HG03159 (cell line): Measurements from ENCODE around the gene AATK.

Experiments
- ATAC-seq: cut with Tn5 transposase; IDR thresholded peaks from one replicate; pipeline ENCODE4 v1.9.1; 2021; ENCODE audit warnings: mild to moderate bottlenecking, moderate library complexity; ENCODE audit not compliant: unreplicated experiment

The AATK gene

DNA sequence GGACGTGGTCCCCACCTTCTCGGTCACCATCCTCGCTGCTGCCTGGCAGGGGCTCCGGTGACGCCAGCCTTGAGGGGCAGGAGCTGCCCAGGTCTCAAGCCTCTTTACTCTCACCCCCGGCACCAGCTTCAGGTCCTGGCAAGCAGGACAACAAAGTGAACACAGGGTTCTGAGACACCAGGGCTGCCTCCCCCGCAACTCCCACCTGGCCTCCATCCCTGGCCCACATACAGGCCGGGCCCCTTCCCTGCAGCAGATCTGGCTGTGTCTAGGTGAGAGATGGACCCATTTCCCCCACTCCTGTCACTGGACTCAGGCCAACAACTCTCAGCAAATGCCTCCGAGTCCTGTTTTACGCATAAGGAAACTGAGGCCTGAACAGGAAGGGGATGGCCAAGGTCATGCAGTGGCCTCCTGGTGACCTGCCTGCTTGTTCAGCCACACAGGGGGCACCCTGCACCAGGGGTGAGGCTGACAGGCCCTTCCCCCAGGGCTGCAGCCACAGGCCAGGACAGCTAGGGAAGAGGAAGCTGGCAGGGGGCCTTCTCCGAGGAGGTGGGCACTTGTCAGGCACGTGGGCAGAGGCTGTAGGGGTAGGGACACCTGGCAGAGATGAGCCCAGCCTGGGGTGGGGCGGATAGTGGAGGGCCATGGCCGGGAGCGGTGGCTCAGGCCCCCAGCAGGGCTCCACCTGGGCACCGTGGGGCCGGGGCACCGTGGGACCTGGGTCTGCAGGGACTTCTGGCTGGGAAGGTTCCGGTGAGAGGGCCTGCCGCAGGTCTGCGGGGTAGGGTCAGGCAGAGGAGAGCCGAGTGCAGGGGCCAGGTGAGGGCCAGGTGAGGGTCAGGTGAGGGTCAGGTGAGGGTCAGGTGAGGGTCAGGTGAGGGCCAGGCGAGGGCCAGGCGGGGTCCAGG lies 47.5 kb downstream of the AATK start:
- ATAC-seq: no peak

DNA sequence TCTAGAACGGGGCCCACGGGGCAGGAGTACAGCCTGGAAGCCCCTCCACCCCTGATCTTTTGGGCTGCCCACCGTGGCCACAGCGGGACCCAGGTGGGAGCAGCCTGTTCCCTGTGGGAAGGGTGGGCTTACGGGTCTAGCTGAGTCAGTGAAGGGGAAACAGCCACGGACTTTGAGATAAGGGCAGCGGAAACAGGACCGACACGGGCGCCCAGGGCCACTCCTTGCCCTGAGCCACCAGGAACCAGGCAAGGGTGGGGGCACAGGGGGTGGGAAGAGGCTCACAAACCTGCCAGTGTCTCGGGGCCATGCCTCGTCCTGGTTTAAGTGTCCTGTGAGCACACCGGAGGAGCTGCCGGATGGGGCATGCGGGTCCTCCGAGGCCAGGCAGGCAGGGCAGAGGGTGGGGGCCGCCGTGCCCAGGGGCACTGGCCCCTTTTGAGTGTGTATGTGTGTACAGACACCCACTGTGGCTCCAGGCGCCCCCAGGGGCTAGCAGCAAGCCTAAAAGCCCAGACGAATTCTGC lies 48.3 kb downstream of the AATK start:
- no peak for ATAC-seq

DNA sequence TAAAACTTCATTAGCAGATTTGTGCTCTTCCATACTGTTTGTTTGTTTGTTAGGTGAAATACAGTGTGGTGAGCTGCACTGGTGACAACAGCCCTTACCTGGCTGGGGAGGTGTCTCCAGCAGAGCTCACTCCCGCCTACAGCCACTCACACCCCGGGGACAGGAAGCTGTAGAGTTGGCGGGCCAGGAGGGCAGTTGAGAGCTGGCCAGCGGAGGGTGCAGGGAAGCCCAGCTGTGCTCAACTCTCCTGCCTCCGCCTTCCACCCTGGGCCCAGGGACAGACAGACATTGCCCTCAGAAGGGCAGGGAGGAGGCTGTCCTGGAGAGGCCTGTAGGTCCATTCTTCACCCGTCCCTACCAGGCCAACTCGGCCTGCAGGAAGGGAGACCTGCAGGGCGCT lies 49.3 kb downstream of the AATK start:
- no peak for ATAC-seq

DNA sequence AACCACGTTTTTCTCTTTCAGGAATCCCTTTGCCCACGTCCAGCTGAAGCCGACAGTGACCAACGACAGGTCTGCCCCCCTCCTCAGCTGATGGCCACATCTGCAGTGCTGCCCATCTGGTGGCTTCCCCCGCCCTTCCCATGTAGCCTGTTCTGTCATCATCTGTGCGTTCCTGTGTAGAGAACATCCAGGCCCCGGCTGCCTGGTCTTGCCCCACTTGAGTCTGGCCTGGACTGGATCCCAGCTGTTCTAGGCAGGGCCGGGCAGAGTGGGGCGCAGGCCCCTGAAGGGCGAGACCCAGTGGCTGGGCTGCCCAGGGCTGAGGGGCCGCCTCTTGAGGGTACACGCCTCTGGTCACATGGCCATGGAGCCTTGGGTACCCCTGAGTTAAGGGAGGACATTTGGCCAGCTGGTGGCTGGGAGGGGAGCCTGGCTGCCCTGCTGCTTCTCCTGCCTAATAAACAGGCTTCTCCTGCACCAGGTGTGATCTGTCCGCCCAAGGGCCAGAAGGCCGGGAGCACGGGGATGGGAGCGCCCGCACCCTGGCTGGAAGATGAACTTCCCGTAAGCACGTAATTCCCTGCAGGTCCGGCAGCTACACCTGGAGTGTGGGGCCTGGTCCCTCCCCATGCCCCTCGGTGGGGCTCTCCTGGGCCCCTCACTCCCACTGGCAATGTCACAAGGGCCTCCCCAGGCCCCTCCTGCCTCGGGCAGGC lies 50.1 kb downstream of the AATK start:
- no peak for ATAC-seq

DNA sequence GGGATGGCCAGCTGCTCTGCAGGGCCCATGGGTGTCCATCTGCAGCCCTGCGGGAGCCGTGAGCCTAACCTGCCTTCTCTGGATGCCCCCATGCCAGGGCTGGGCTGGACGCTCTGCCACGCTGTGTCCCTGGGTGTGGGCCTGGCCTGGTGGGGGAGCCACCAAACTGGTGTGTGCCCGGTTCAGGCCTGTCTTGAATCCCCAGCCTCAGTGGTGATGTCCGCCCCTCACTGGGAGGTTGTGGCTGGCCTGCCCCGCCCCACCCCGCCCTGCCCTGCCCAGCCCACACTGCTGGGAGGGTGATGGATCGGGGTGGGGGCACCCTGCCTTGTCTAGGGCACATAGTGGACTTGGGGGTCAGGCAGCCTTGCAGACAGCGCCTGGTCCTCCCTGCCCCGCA lies 50.8 kb downstream of the AATK start:
- ATAC-seq: no peak

DNA sequence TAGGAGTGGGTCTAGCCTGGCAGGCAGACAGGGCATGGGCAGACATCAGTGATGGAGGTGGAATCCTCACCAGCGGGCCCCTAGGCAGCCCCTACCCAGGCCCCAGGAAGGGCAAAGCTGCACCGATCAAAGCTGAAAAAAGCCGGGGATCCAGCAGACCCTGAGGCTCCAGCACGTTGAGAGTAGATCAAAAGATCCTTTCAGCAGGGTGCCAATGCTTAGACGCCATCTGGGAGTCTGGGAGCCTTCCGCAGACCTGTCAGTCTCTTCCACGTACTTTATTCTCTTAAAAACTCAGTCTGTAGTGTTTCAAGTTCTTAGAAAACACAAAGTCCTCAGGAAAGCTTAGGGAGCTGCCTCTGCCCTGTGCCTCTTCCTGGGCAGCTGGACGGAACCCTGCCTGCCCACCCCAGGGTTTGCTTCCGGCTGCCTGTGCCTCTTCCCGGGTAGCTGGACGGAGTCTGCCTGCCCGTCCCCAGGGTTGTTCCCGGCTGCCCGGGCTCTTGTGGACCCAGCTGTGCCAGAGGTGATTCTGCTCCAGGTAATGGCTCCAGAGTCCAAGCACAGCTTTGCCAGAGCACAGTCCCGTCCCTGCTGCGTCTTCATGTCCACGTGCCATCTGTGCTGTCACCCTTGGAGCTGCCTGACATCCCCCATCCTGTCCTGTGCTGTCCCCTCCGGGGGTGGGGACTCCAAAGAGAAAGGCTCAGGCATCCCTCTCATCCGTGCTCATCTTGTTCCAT lies 51.5 kb downstream of the AATK start:
- ATAC-seq: no peak

DNA sequence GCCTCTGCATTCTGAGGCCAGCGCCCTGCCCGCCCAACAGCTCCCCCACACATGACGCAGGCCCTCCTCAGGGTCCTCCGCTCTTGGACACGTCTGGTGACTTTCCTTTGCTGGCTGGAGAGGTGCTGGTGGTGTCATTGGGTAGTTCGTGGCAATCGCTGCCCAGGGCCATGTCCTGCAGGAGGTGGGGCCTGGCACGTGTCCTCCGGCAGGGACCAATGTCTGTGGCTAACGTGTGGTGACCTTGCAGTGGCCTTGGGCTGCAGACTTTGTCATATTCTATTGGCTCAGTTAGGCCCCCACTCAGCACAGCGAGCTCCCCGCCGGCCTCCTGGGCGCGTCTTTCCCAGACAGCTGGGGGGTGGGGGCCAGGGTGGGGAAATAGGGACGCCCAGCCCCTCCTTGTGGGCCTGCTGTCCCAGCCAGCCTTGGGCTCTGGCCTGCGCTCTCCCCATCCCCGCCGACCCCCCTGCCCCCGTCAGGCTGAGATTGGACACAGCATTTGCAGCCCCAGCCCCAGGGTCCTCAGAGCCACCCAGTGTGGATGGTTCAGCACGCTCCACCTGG lies 52.8 kb downstream of the AATK start:
- no peak for ATAC-seq

DNA sequence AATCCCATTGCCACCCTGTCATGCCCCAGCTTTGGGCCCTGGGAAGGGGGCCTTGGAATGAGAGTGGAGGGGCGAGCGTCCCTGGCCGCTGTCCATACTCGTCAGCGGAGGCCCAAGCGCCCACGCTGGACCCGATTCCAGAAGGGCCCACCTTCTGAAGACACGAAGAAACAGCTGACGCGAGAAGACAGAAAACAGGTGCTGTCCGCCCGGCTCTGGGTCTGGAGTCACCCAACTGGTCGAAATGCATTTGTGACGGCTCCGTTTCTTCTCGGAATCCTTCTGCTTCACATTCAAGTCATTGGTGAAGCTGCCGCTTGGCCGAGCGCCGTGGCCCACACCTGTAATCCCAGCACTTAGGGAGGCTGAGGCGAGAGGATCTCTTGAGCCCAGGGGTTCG lies 53.6 kb downstream of the AATK start:
- ATAC-seq: no peak

DNA sequence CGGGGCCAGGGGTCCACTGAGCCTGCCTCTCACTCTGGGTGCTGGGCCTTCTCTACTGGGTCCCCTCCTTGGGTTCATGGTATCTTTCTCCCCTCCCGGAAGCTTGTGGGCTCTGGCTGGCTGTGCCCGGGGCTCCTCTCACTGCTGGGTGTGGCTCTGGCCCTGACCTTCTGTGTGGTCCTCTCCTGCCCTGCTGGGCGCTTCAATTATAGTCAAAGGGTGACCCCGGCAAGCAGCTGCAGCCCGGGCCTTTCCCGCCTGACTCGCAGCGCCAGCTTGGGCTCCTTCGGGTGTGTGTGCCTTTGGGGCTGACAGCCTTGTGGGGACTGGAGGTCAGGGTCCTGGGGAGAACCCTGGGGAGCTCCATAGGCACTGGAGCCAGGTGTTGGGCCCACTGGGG lies 55.0 kb downstream of the AATK start:
- ATAC-seq: no peak

DNA sequence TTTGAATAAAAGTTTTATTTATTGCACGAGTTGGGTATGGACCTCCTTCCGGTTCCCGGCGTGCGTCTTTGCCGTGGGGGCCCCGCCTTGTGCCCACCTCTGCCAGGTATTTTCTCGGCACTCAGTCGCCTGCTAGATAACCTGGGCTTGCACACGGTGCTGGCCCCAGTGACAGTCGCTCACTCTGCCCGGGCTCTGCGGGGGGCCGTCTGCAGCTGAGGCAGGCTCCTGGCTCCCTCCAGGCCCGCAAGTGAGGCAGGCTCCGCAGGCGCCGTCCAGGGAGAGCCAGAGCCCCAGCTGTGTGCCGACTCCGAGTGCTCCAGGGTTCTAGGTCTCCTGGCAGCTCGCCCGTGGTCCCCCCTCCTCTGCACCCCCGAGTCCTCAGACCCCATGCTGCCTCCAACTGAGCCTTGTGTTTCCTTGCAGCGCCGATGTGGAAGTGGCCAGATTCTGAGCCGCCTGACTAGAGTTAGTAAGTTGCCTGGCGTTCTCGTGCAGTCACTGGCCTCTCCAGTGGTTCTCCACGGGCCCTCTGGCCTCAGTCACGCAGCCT lies 55.5 kb downstream of the AATK start:
- no peak for ATAC-seq

DNA sequence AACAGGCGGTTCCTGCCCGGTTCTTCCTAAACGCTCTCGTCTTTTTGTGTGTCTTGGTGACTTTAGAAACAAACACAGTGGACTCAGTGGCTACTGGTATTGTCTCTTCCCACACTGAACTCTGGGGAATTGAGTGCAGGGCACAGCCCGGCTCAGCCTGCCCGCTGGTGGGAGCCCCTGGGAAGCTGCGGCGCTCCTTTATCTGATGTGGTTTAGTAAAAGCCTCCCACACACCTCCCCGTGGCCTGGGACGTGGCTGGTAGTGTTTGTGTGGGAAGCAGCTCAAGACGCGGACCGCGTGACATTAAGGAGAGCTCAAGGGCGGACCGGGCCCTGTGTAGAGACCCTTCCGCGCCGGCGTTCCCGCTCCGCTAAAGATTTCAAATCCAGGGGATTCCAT lies 56.1 kb downstream of the AATK start:
- ATAC-seq: no peak

DNA sequence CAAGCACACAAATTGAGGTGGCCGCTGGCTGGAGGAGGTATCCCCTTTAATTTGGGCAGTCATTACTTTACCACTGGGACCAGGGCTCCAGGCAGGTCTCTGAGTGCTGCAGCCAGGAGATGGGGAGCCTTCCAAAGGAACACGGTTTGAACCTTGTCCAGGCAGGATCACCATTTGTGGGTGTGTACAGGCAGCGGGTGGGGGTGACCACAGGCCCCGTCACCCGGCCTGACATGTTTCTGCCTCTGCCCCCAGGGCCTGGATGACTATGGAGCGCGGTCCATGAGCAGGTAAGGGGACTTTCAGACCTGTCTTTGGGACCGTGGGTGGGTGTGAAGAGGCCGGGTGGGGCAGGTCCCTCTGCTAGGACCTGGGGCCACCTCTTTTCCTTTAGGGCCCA lies 57.8 kb downstream of the AATK start:
- ATAC-seq: no peak

DNA sequence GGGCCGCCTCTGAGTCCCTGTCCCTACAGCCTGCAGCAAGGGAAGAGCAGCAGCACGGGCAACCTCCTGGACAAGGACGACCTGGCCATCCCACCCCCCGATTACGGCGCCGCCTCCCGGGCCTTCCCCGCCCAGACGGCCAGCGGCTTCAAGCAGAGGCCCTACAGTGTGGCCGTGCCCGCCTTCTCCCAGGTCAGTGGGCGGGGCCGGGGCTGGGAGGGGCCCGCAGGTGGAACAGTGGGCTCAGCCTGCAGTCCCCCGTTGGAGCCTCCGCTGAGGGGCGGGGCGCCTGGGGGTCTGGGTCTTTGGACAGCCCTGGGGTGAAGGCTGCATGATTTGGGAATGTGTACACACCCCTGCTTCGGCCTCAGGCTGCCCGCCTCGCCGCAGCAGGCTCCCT lies 59.3 kb downstream of the AATK start:
- no peak for ATAC-seq

DNA sequence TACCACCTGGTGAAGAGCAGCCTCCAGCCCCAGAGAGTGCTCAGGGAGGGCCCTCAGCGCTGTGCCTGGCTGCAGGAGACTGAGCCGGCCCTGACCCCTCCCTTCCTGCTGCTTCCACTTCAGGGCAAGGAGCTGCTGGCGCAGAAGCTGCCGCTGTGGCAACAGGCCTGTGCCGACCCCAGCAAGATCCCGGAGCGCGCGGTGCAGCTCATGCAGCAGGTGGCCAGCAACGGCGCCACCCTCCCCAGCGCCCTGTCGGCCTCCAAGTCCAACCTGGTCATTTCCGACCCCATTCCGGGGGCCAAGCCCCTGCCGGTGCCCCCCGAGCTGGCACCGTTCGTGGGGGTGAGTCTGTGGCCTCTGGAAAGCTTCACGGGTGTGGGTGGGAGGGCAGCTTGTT lies 62.6 kb downstream of the AATK start:
- ATAC-seq: no peak

DNA sequence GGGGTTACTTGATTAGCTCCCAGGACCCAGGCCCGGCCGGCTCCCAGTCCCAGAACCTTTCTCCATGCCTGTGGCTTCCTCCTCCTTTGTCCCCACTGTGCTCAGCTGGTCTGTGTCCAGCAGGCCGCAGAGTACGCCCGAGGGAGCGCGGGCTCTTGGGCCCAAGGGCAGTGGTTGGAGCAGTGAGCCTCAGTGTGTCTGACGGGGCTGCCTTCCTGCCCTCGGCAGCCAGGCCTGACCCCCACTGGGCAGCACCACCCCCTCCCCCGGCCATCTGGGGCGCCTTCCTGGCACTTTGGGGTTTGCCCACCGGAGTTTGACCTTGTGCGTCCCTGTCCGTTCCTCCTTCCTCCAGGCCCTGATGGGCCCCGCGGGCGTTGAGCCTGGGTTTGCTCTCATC lies 63.2 kb downstream of the AATK start:
- no peak for ATAC-seq

DNA sequence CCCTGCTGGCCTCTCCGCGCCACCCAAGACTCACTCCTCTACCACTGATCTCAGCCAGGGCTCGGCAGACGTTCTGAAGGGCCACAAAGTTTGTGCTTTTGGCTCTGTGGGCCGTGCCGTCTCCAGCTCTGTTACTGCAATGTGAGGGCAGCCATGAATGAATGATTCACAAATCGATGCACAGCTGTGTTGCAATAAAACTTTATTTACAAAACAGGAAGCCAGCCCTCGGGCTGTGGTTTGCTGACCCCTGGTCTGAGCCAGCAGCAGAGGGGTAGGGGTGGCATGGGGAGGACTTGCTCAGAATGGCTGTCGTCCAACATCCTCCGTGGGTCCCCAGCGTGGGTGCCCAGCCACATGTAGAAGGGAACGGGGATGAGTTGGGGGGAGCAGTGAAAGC lies 63.7 kb downstream of the AATK start:
- no peak for ATAC-seq

DNA sequence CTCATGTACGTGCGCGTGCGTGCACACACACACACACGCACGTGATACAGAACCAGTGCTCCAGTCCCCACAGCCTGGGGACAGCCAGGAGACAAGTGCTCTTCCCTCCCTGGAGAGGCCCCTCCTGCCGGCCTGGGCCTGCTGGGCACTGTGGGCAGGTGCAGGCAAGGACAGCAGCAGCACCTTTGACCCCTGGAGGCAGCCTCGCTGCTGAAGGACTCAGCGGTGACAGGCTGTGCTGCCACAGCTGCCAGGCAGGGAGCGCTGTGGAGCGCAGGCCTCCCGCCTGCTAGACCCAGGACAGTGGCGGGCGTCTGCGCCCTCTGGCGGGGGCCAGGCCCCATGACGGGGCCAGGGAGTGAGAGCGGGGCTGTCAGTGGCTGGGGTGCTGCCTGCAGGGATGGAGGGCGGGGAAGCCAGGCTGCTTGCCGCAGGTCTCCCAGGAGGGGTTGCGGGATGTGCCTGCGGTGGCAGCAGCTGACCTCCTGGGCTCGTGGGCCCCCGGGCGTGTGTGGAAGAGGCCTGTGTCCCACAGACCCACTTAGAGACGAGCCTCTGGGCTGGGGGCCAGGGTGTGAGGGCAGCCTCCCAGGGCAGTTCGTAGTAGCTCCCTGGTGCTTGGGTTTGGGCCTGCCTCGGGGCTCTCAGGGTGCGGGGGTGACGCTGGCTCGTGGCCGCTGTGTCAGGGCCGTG lies 64.3 kb downstream of the AATK start:
- ATAC-seq: peak; percentile 82

DNA sequence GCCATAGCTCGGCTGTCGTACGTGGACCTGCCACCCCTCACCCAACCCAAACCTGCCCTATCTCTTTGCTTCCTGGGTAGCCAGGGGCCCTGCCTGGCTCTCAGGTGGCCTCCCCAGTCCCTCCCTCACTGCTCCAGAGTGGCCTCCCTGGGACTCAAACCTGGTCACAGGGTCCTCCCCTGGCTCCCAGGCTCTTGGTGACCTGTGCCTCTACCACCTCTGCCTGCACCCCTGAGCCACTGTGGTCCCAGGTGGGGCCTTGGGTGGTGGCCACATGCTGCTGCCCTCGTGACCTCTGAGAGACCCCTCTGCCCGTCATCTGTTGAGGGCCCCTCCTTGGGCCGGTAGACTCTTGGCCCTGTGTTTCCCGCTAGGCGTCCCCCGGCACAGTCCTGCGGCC lies 65.4 kb downstream of the AATK start:
- no peak for ATAC-seq

DNA sequence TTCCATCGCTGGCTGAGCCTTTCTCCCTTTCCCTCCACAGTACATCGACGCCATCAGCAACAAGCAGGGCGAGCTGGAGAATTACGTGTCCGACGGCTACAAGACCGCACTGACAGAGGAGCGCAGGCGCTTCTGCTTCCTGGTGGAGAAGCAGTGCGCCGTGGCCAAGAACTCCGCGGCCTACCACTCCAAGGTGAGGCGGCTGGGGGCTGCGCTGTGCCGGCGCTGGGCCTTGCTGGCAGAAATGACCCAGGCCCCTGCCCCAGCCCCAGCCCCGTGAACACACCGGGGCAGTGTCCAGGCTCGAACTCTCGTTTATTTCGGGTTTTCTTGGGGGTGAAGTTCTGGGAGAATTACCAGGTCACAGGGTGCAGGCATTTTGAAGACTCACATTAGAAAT lies 66.1 kb downstream of the AATK start:
- no peak for ATAC-seq

DNA sequence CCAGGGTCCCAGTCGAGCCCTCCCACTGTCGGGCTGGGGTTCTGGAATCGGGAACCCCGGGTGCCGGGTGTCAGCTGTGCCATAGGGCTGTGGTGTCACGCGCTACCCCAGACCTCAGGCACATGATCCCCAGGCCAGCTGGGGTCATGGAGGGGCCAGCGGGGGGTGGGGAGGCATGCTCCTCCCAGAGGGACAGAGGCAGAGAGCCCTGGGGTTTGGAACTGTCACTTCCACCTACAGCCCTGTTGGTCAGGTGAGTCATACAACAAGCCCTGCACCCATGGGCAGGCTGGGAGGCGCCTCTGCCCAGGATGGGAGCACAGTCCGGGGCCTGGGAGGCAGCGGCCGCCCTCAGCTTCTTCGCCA lies 68.1 kb downstream of the AATK start:
- ATAC-seq: no peak
